Activated effector memory CD4-positive, alpha-beta T cell treated with anti-CD3 and anti-CD28 coated beads, Interleukin-2, amount 50 U/mL, for 16 hours (primary cell): ENCODE data around the gene PRAMEF27.
"Not testable (repeated sequence)": the region's sequence is repeated elsewhere in the genome, so short reads cannot be mapped to it uniquely, and the experiment has no call there.

Source experiments
- DNase-seq: peaks from one replicate; pipeline ENCODE4 v3.0.0-alpha.2; 2020

PRAMEF27 gene

DNA sequence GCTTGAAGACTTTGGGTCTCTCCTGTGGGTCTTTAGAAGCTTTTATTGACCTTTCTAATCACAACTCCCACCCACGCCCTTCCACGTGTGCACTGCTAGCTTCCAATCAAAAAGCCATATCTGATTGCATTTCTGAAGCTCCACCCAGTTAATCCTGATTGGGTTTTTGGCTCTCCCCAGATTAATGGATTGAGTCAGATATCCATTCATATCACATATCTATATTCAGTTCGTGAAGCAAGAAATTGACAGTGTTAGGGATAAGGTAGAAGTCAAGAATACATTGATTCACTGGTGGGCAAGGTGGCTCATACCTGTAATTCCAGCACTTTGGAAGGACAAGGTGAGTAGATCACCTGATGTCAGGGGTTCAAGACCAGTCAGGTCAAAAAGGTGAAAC lies at the start of gene PRAMEF27:
PRAMEF27 (minus strand) TSS at position 101 of the 400 bp plus-strand sequence. CDS start 2,916 bp downstream, outside the sequence.
- not testable (repeated sequence) for DNase-seq

DNA sequence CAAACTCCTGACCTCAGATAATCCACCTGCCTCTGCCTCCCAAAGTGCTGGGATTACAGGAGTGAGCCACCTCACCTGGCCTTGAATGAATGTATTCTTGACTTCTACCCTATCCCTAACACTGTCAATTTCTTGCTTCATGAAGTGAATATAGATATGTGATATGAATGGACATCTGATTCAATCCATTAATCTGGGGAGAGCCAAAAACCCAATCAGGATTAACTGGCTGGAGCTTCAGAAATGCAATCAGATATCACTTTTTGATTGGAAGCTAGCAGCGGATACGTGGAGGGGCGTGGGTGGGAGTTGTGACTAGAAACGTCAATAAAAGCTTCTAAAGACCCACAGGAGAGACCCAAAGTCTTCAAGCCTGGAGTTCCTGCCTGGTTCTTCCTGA lies 14.1 kb upstream of the PRAMEF27 start, which contains the start of gene PRAMEF25:
PRAMEF25 (plus strand) TSS at position 301 of the 400 bp plus-strand sequence. CDS start 2,920 bp downstream, outside the sequence.
- not testable (repeated sequence) for DNase-seq

DNA sequence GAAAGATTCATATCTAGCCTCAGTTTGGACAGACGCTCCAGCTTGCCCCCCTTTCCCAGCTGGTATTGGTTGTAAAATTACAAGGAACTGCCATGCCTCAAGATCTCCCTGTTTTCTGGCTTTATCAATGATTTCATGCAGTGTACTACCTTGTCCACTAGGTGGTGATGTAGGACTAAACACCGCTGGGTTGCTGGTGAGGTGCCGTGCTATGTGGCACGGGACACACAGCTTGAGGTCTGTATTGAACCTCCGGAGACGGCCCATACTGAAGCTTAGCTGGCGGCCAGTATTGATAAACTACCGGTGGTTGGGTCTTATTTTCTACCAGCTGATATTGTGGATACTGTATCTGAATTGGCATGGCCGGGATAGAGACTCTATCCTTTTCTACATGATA lies 36.5 kb downstream of the PRAMEF27 start:
- not testable (repeated sequence) for DNase-seq

DNA sequence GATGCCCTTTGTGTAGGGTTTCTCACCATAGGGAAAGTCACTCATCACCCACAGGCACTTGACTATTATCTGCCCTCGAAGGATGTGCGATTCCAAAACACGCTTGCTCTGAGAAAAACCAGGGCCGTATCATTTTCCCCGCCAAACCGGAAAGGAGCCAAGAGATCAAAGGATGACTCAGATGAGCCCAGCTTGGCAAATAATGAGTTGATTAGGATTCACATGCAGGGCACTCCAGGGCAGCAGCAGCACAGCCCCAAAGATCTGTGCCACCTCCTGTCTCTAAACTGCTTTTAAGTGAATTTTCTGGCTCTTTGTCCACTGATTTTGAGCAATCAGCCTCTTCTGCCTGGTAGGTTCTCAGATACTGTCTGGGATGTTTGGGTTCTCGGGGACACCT lies 44.4 kb downstream of the PRAMEF27 start:
- not testable (repeated sequence) for DNase-seq

DNA sequence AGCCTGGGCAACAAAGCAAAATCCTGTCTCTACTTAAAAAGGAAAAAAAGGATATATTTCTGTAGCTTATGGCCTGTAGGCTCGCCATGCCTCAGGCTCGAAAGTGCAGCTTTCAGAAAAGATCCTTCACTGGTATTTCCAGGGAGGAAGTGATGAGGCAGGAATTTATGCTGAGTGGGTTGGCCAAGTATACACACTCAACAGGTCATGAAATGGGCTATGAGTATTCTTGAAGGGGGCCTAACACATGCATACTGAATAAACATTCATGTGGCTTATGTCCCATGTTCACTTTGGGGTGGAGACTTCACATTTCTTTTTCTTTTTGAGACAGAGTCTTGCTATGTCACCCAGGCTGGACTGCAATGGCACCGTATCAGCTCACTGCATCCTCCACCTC lies 47.0 kb downstream of the PRAMEF27 start:
- not testable (repeated sequence) for DNase-seq

DNA sequence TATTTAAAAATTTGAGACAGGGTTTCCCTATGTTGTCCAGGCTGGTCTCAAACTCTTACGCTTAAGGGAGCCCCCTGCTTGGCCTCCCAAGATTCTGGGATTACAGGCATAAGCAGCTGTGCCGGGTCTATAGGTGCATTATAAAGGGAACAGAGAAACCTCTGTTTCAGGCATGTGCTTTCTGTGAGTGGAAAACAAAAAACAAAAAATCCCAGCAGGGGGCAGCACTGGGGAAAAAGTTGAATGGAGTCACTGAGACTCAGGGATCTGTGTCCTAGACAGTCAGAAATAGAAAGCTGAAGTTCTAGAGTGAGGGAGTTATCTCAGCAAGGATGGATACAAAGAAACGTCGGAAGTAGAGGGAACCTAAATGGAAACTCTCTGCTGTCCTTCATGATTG lies 50.6 kb downstream of the PRAMEF27 start:
- not testable (repeated sequence) for DNase-seq
